ENCODE measurements around the gene QKI. TPM values are rescaled to one million over a fixed set of nuclear protein-coding genes. Genes with fewer than 3 reads are reported as not detected.
"Not testable (repeated sequence)": the region's sequence is repeated elsewhere in the genome, so short reads cannot be mapped to it uniquely, and the experiment has no call there.

QKI gene
- total RNA-seq, 1 experiment from 2014 or later = not detected

DNA sequence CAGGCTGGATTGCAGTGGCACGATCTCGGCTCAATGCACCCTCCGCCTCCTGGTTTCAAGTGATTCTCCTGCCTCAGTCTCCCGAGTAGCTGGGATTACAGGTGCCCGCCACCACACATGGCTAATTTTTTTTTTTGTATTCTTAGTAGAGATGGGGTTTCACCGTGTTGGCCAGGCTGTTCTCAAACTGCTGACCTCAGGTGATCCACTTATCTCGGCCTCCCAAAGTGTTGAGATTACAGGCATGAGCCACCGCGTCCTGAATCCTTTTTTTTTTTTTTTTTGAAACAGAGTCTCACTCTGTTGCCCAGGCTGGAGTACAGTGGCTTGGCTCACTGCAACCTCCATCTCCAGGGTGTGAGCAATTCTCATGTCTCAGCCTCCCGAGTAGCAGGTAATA, 24.9 kb downstream of the QKI start:
- DNase-seq (ENCODE audit: low spot score) = not testable (repeated sequence)

DNA sequence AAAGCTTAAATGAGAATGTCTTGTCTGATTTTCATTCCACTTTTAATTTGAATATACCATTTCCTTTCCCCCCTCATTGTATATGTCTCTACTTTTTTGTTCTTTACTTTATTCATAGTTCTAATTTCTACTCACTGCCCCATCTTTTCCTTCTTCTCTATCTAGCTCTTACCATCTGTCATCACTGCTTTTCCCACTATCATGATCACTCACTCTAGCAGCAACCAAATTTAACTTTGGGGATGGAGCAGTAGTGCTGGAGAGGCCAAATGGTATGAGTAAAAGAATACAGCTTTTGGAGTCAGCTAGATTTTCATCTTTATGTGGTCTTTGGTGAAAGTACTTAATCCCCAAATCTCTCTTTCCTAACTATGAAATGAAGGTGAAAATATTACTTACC, 25.5 kb downstream of the QKI start:
- DNase-seq (ENCODE audit: low spot score) = no peak

DNA sequence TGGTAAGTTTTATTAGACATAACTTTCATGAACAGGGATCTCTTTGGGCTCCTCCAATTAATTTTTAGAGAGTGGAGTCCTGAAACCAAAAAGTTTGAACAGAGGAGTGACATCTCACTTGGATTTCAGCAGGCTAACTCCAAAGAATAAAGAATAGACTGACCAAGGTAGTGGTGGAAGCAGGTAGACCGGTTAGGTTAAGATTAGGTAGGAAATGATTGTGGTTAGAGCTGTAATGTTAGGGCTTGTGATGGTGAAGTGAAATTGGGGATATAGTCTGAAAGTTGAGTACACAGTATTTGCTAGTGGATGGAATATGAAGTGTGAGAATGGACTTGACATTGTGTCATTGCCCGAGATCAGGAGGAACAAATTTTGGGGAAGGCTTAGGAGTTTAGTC, 27.8 kb downstream of the QKI start:
- DNase-seq (ENCODE audit: low spot score) = no peak

DNA sequence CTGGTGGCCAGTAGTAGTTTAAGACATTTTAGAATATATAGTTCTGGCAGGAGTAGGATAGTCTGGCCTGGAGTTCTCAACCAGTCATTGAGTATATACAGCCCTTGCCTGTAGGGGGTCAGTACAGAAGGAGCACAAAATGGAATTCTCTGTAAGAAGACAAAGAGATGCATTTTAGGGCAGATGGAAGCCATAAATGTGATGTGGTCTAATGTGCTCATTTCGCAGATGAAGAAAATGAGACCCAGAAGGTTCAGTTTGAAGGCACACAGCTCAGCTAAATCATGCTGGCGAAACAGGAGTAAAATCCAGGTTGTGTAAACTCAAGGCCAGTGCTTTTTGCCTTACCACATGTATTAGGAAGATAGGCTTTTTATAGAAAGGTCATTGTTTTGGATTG, 29.6 kb downstream of the QKI start:
- DNase-seq (ENCODE audit: low spot score) = no peak

DNA sequence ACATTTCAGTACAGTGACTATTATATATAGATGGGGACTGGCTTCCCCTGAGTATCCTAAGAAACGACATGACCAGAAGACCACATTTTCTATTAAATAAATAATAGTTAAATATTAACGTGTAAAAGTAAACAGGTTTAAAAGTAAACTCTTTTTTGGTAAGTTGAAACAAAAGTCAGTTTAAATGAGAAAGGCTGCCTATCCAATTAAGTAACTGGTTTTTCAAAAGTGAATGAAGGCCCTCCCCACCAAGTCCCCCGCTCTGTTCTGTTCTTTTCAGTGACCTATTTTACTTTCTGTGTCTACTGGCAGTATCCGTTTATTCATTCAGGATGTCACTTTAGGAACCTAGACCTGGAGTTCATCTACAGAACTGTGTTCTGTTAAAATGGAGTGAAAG, 32.0 kb downstream of the QKI start:
- DNase-seq (ENCODE audit: low spot score) = no peak

DNA sequence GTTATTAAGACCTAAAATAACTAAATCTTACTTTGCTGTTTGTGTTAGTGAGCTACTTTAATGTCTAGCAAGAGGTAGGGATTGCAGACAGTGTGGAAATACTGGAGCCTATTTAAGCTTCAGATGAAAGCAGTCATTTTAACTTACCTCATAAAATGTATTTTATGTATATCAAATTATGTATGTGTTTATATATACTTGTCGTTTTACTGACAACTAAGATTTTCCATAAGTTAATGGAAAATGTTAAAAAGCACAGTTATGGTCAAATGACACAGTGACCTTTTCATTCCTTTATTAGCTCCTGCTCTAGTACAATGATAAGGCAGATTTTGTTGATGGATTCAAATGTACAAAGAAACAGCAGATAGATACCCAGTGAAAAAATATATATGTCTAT, 34.6 kb downstream of the QKI start:
- no peak for DNase-seq (ENCODE audit: low spot score)

DNA sequence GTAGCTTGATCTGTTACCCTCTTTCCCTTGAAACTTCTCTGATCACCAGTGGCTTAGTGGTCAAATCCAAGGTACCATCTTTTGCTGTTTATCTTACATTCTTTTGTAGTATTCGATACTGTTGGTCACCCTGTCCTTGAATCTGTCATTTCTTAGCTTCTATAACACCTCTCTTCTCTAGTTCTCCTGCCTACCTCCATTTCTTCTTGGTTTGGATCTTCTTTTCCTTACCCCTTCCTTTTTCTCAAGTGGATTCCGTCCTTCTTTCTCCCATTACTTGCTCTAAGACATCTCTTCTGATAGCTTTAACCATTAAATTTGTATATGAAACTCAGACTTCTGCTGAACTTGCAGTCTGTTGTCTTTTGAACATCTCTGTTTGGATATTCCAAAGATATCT, 39.9 kb downstream of the QKI start:
- DNase-seq (ENCODE audit: low spot score) = no peak

DNA sequence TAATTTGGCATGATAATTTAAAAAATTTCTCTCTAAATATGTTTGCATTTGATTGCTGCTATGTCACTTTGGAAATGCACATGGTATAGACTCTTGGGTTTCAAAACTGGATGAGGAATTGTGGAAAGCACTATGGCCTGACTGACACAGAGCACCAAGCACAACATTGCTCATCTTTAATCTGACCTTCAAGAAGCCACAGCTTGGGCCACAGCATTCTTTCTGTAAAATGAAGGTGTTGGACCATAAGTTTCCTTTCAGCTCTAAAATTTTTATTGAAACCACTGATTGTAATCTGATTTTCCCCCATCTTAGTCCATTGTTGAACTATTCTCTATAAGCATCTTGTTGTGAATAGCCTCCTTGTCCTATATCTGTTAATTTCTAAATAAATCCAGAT, 41.0 kb downstream of the QKI start:
- no peak for DNase-seq (ENCODE audit: low spot score)

DNA sequence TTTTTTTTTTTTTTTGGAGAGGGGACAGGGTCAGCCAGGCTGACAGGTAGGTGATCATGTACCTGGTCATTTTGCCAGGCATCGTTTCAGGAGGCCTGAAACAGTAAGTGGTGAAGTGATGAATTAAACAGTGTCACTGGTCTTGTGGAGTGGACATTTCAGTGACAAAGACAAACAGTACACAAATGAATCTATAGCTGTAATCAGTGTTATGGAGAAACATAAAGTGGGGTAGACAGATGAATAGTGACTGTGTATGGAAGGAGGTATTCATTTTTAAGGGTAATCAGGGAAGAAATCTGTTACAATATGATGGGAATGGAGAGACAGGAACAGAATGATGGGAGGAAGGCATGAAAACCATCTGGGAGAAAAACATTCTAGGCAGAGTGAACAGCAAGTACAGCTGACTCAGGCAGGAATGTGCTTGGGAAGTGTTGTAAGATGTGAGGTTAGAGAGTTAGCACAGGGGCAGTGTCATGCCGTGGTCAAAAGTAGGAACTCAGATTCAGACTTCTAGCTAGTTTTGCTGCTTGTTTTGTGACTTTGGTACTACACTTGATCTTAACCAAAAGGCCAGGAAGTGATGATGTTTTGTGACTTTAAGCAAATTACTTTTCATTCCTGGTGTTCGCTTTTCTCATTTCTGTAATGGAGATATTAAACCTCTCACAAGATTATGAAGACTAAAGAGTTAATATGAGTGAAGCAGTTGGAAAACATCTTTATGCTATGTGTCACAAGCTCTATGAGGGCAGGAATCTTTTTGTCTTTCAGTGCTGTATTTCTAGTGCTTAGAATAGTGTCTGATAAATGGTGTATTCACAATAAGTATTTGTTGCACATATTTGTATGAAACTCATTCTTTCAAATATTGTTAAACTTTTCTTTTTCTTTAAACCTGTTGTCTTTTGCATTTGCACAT, 43.4 kb downstream of the QKI start:
- DNase-seq (ENCODE audit: low spot score) = no peak

DNA sequence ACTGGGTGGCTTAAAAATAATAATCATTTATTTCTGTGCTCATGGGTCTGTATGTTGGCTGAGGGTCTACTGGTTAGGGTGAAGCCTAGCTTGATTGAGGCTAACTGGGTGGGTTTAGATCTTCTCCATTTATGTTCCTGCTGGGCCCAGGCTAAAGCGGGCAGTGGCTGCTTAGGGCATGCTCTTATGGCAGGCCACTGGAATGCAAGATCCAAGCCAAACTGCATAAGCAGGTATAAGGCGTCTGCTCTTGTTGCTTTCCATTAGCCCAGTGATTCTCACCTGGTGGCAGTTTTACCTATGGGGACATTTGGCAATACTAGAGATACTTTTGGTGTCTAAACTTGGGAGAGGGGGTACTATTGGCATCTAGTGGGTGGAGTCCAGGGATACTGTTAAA, 44.5 kb downstream of the QKI start:
- DNase-seq (ENCODE audit: low spot score) = no peak

DNA sequence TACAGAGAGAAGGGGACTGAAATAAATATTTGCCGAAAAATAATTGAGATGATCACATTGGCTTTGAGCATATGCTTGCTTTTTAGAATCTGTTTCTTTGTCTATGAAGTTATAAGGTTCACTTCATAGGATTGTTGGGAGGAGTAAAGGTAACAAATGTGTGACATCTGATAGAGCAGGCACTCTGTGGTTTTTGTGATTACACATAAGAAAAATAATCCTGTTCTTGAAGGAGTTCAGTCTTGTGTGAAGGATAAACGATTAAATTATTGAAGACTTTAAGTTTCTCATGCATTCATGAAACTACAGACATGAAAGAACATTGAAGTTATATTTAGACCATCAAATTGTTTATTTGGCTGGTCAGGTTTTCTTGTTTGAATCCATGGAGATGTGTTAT, 45.0 kb downstream of the QKI start:
- DNase-seq (ENCODE audit: low spot score) = no peak

DNA sequence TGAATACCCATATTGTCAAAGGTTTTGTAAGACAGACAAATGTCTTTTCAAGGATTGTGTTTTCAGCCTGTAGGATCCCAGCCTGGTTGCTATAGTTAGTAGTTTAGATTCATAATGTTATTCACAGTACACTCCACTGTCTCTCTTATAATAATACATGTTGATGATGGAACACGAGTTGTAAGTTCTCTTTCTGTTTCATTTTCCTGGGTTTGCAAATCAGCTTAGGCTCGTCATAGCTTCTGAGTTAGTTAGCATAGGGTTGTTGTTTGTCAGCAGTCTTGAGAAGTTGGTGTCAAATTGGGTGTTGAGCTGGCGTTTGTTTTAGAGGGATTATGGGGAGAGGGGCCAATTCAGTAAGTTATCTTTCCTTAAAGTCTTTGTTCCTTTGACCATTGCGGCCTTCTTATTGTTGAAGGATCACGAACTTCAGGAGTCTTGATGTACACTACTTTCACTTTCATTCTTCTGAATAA, 45.8 kb downstream of the QKI start:
- no peak for DNase-seq (ENCODE audit: low spot score)

DNA sequence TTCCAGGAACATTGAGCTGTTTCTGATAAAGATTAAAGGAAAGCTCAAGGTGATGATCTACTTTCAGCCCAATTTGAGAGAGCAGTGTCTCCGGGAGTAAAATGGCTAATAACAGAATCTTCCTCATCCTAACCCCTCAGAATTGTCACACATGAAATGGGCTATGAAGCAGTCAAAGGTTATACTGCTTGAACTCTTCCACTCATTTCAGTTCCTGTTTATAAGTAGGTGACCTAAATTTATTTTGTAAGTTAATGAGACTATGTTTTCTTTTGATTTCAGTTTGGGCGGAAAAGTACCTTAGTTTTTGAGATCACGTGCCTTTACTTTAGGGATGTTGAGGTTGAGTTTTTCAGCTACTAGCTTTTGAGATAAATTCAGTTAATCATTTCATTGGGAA, 47.2 kb downstream of the QKI start:
- DNase-seq (ENCODE audit: low spot score) = no peak

DNA sequence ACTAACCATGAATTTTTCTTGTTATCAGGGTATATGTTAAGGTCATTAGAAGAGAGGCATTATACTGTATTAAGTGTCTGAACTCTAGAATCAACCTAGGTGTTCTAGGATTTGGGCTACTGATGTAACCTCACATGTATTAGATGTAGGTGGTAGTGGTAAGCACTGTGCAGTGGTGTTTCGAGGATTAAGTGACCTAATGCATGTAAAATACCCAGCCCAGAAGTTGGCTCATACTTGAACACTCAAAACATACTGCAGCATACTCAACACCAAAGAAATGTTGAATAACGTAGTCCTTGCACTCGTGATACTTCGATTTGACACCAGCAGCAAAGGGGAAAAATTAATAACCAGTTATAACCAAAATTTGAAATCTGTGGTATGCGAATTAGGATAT, 48.7 kb downstream of the QKI start:
- DNase-seq (ENCODE audit: low spot score) = no peak

DNA sequence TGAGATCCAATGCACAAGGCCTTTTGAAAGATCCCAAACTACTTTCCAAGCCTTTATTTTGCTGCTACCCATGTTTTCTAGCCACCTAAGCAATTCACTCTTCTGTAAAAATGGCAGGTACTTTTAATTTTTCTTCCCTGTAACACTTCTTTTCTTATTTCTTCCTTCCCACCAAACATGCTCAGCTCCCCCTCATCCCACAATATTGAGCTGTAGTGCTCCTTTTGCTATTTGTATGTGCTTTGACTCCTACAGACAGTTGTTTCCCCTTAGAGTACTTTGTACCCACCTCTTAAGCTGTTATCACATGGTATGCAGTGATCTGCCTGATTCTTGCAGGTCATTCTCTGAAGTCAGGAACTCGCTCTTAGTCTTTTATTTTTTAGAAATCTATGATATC, 49.3 kb downstream of the QKI start:
- DNase-seq (ENCODE audit: low spot score) = no peak

DNA sequence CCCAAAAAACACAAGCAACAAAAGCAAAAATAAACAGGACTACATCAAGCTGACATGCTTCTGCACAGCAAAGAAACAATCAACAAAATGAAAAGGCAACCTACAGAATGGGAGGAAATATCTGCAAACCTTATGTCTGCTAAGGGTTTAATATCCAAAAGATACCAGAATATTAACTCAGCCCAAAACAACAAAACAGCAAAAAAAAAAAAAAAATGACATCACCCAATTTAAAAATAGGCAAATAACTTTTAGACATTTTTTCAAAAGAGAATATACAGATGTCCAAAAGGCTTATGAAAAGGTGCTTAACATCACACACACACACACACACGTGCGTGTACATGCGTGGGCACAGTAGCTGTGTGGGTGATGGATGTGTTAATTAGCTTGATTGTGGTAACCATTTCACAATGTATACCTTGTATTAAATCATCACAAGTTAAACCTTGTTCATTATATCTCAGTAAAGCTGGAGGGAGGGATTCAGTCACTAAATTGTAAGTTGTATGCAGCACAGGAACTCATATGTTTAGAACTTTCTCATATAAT, 52.4 kb downstream of the QKI start:
- no peak for DNase-seq (ENCODE audit: low spot score)

DNA sequence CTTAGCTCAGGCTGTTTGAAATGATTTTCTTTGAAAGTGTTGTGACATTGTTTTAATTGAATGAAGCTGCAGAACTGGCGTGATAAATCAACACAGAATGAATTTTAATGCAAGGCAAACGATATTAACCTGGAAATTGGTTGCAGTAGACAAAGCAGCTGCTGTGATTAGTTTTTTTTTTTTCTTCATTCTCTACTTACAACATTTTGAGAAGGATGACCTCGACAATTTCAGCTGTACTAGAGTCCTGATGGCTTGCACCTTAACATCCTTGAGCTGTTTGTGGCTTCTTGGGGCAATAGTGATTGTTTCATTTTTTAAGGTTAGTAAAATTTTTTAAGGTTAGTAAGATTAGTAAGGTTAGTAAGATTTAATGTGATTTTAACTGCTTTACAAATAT, 54.2 kb downstream of the QKI start:
- no peak for DNase-seq (ENCODE audit: low spot score)

DNA sequence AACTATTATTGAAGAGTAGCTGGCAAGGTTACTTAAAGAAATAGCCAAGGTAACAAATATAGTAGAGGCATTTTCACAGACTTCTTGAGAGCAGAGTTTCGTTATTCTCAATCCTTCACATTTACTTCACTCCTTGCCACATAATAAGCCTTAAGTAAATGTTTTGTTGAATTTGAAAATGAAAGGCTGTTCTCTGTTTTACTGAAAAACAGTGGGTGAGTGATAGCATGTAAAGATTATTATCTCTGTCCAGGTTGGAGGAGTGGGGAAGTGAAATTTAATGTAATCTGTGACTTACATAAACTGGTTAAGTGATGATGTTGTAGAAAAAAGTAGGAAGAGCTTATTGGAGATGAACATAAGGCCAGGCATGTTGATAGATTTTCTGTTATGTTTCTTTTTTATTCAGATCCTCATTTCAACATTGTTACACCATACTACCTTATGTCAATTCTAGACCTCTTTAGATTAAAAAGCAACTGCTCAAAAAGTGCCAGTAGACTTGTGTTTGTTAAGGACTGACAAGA, 55.0 kb downstream of the QKI start:
- no peak for DNase-seq (ENCODE audit: low spot score)

DNA sequence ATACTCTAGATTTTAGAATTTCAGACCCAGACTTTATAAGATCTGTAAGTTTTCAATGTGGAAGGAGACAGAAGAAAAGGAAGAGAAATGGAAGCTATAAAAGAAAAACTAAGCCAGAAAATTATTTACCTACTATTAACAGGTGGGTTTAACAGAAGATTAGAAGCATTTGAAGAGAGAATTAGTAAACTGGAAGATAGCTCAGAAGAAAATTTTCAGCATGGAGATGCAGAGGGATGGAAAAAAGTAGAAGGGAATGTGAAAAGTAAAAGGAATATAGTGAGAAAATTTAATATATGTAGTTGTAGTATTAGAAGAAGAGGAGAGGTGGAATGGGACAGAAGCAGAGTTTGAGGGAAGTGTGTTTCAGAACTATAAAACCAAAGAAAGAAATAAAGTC, 56.1 kb downstream of the QKI start:
- no peak for DNase-seq (ENCODE audit: low spot score)

DNA sequence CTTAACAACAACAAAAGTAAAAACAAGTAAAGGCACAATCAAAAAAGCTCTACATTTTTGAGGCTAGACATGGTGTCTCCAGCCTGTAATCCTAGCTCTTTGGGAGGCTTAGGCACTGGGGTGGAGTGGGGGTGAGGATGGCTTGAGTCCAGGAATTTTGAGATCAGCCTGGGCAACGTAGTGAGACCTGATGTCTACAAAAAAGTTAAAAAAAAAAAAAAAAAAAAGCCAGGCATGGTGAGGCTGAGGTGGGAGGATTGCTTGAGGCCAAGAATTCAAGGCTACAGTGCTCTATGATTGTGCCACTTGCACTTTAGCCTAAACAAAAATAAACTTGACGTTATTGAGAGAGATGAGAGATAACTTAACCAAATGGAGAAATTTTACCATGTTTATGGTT, 60.1 kb downstream of the QKI start:
- no peak for DNase-seq (ENCODE audit: low spot score)

DNA sequence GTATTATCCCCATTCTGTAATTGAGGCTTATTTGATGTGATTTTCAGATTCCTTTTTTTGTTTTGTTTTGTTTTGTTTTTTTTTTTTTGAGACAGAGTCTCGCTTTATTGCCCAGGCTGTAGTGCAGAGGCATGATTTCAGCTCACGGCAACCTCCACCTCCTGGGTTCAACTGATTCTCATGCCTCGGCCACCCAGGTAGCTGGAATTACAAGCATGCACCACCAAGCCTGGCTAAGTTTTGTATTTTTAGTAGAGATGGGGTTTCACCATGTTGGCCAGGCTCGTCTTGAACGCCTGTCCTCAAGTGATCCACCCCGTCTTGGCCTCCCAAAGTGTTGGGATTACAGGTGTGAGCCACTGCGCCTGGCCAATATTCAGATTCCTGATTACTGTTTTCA, 62.4 kb downstream of the QKI start:
- DNase-seq (ENCODE audit: low spot score) = not testable (repeated sequence)

DNA sequence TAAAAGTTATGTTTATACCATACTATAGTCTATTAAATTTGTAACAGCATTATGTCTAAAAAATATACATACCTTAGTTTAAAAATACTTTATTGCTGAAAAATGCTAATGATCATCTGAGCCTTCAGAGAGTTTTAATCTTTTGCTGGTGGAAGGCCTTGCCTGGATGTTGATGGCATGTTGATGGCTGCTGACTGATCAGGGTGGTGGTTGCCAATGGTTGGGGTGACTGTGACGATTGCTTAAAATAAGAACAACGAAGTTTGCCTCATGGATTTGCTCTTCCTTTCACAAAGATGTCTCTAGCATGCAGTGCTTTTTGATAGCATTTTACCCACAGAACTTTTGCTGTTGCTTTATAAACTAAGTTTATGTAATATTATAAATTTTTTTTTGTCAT, 68.6 kb downstream of the QKI start:
- DNase-seq (ENCODE audit: low spot score) = no peak

DNA sequence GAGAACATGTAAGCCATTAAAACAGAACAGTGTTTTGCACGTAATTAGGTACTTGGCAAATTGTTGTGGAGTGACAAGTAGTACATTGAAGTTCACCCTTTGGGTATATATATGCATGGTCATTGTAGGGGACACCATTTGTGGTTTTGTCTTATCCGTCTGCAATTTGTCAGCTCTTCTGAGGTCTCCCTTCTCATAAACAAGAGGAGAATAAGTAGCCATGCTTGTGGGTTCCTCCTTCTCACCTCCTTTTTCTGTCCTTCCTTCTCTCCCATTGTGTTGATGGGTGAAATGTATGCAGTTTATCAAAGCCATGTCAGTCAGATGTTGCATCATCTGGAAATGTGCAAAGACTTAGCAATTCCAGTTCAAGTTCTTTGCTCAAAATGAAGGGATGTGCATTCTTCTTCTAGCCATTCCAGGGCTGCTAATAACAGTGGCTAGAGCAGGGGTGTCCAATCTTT, 70.9 kb downstream of the QKI start:
- no peak for DNase-seq (ENCODE audit: low spot score)

All from HT-29 (cell line).